ENCODE measurements around the gene PCNX2. TPM values are rescaled to one million over a fixed set of nuclear protein-coding genes. Genes with fewer than 3 reads are reported as not detected.

PCNX2 gene
- total RNA-seq, 1 donor from 2014 or later, result 0.20 TPM

DNA sequence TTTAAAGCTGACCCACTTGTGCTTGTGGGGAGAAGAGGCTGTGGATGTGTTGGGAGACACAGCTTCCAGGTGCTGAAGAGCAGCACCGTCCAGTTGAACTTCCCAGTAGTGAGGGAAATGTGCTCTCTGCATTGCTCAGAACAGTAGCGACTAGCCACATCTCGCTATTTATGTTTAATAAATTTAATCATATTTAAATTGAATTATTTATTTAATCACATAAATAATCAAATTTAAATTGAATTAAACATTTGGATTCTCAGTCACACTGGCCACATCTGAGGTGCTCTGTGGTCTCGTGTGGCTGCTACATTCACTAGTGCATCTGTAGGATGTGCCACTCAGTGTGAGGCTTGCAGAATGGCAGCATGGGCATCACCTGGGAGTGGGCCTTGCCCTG, 325.0 kb downstream of the PCNX2 start:
- DNase-seq (ENCODE audit: low read depth in 2 of 2), result no peak

GRCh38 chr1:232969799-232970198, 325.7 kb downstream of the PCNX2 start:
- DNase-seq (ENCODE audit: low read depth in 2 of 2), result no peak

GRCh38 chr1:232968965-232969364, 326.6 kb downstream of the PCNX2 start:
- peak; percentile 64 to 79 for DNase-seq (ENCODE audit: low read depth in 2 of 2)

- no peak for DNase-seq (ENCODE audit: low read depth in 2 of 2)
Measured at GRCh38 chr1:232968391-232968790, 327.1 kb downstream of the PCNX2 start.

DNA sequence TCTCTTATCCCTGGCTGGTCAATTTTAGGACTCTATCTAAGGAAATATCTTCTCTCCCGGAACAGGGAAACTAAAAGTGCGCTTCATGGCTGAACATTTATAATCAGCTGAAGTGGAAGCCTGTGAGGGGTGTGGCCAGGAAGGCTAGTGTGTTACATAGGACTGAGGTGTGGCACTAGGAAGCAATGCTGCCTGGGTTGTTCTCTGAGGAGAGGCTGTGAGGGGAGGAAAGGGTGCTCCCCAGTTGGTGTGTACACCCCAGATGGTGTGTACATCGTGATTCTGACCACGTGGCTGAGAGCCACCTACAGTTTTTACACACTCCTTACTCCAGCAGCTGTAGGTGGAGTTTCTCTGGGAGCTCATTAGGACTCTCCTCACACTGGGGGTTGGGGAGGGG, 328.9 kb downstream of the PCNX2 start:
- DNase-seq (ENCODE audit: low read depth in 2 of 2), result no peak

- no peak for DNase-seq (ENCODE audit: low read depth in 2 of 2)
Measured at GRCh38 chr1:232965912-232966217, 329.7 kb downstream of the PCNX2 start.

DNA sequence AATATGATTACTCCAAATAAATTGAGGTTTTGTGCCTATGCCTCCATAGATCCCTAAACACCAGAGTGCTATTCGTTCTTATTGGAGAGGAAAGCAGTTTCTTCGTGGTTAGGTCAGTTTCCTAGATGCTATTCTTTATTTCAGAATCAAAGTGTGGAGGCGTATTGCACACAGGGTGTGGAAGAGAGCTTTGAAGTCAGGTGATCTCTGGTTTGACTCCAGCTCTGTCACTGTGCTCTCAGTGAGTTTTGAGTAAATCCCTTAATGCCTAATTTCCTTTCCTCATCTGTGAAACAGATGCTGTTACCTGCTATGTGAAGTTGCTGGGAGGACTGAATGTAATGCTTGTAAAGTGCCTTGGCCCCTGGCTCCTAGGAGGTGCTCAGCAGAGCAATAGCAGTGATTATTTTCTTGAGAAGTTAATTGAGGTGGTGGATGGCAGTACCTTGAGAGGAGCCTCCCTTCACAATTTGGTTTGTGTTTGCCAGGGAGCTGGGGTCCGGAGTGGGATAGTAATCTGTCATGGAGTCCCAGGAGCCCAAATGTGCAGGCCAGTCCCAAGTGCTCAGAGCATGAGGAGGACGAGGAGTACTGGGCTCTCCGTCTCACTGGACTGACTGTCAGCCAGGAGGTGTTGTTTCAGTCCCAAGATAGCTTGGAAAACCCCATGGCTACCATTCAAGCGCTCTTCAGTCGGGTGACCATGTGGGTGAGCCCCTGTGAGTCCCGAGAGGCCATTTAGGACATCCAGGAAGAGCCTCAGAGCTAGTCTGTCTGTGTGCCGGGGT, 330.2 kb downstream of the PCNX2 start:
- DNase-seq (ENCODE audit: low read depth in 2 of 2), result no peak

DNA sequence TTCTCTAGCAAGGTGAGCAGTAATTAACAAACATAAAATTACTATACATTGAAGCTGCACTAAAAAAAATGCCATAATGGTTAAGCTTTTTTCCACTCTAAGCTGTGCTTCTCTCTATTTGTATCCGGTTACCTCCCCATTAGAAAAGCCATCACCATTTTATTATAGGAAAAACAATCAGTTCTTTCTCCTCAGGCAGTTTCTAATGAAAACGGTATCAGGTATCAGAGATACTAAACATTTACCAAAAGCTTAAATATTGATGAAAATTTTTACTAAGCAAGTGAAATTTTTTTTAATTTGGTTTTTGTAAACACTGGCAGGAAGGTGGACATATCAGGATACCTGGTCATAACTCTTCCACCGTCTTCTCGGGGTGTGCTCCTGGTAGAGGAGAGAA, 330.9 kb downstream of the PCNX2 start:
- no peak for DNase-seq (ENCODE audit: low read depth in 2 of 2)

DNA sequence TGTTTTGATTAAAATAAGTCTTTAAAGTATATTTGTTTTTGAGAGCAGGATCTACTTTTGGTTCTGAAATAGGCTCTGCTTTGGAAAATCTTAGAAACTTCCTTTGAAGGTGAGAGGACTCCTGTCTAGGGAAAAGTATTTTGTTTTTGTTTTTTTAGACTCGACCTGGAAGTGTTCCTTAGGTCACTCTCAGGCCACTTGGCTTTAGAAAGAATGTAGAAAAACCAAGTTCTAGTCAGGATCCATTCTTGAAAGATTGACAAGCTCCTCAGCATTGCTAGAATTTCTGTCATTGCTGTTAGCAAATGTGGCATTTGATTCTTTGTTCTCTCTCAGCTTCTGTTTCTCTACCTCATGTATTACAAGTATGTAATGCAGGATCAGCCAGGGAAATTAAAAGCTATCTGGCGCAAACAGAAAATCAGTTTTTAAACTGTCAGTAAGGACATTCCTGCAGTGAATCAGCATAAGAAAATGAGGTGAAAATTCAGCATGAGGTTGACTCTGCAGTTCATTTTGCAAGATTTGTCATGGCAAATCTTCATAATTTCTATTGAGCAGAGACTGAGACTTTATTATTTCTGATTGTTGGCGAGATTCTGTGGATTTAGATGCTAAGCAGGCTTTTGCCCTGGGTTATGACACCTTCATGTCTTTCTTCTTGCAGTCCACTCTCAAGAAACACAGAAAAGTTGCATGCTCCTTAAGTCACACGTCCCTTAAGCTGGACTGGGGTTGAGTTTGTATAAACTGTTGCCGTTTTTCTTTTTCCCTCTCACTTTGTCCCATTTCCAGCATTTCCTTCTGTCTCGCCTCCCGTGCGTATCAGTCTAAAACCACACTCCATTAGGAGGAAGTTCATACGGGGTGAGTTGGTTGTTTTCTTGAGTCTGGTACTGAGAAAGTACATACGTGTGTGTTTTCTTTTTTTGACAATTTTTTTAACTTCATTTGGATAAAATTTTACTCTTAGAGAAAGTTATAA, 332.5 kb downstream of the PCNX2 start:
- DNase-seq (ENCODE audit: low read depth in 2 of 2), result peak; percentile 15 to 70

DNA sequence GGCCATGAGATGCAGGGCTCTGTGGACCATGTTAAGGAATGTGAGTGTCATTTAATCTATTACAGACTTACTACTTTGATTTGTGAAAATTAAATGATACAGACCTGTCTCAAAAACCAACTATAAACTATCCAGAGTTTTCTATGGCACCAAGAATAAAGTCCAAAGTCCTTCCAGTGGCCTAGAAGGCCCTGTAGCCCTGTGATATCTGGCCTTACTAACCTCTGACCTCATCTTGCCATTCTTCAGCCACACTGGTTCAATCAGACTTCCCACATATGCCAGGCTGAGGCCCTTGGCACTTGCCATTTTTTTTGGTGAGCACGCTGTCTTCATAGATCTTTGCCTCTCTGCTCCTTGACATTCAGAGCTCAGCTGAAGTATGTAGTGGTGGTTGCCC, 337.5 kb downstream of the PCNX2 start:
- no peak for DNase-seq (ENCODE audit: low read depth in 2 of 2)

- DNase-seq (ENCODE audit: low read depth in 2 of 2), result no peak
Measured at GRCh38 chr1:232956081-232956480, 339.4 kb downstream of the PCNX2 start.

DNA sequence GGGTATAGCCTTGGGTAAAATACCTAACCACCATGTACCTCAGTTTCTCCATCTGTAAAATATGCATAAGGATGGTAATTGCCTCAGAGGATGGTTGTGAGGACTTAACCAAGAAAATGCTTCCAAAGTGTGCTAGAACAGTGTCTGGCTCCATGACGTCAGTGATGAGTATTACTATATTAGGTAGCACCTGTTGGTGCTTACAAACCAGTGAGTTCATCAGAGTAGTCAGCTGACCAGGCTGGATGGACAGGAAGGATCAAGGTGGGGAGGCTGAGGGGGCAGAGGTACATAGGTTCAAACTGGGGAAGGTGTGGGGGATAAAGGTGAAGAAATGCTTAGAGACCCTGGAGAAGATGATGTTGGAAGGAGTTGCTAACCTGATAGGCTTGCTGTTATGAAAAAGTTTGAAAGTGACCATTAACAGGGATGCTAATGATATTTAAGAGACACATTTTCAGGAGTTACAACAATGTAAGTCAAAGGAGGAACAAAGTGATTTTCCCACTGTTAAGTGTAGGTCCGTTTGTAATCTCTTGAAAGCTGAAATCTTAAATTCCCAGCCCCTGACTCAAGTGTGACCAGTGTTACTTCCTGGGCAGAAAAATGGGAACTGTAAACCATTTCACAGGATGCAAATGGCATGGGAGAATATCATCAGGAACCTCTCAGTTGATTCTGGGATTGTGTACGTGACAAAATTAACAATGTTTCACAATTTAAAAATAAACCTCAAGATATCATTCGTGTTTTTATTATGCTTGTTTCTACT, 340.7 kb downstream of the PCNX2 start:
- DNase-seq (ENCODE audit: low read depth in 2 of 2), result peak in 1 of 2 donors; percentile 50

GRCh38 chr1:232952514-232953499, 342.7 kb downstream of the PCNX2 start:
- peak; percentile 54 to 64 for DNase-seq (ENCODE audit: low read depth in 2 of 2)

DNA sequence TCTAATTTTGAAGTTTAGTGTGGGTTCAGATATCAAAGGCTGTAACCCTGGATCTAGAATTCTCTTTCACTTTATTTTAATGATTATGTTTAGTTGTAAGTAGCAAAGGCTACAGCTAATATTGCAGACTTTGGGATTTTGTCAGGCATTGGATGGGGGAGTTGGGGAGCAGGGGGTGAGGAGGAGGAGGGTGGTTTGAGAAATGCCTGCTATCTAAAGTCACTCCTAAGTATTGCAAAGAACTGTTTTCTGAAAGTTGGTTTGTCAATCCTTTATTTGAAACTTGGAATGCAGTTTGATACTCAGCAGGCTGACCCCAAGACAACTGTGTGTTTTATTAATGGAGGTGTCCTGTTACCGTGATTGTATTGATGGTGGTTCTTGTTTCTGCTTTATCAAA, 343.9 kb downstream of the PCNX2 start:
- DNase-seq (ENCODE audit: low read depth in 2 of 2), result no peak

GRCh38 chr1:232951180-232951579, 344.3 kb downstream of the PCNX2 start:
- DNase-seq (ENCODE audit: low read depth in 2 of 2), result peak; percentile 22 to 29

GRCh38 chr1:232950197-232951176, 345.0 kb downstream of the PCNX2 start, which contains the start of gene NTPCR:
TSS of gene NTPCR (plus strand) at chr1:232950611. CDS start at chr1:232950711, 100 bp downstream.
- DNase-seq (ENCODE audit: low read depth in 2 of 2), result peak; percentile 93 to 94

GRCh38 chr1:232949636-232950196, 345.8 kb downstream of the PCNX2 start:
- no peak for DNase-seq (ENCODE audit: low read depth in 2 of 2)

- DNase-seq (ENCODE audit: low read depth in 2 of 2), result peak in 1 of 2 donors; percentile 10
Measured at GRCh38 chr1:232944347-232944746, 351.2 kb downstream of the PCNX2 start.

Measured in lung microvascular endothelial cell (primary cell).